GM19452 (cell line): ENCODE measurements around the gene HDAC5.

Source experiments
- ATAC-seq: cut with Tn5 transposase; IDR thresholded peaks from one replicate; pipeline ENCODE4 v1.9.1; 2021; ENCODE audit not compliant: unreplicated experiment

The HDAC5 gene

DNA sequence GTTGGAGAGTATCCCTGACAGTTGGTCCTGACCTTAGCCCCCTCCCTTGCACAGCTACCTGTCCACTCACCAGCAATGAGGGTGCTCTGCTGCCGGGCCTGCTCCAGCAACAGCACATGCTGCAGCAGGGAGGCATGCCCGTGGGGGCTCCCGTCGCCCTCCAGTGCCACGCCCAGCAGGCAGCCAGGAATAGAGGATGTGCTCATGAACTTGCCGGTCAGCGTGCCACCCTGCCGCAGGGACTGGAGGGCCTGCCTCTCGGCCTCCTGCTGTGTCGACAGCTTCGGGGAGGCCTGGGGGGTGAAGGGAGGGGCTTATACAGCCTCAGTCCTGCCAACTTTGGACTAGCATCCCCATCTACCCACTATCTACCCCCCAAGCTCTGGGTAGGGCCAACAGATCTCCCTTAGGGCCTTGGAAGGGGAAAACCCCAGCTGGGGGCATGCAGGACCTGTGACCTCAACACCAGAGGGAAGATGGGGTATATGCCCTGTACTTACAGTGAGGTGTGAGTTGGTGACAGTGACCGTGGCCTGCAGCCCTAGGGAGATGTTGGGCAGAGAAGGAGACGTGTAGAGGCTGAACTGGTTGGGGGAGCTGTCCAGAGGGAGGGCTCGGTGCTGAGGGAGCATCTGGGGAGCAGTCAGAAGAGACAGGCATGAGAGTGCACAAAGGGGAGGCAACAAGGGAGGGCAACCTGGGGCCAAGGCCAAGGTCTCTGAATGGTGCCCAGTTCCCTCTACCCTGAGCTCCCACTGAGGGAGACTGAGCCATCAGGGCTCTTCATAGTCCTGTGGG is 32.0 kb downstream of the HDAC5 start:
- no peak for ATAC-seq

DNA sequence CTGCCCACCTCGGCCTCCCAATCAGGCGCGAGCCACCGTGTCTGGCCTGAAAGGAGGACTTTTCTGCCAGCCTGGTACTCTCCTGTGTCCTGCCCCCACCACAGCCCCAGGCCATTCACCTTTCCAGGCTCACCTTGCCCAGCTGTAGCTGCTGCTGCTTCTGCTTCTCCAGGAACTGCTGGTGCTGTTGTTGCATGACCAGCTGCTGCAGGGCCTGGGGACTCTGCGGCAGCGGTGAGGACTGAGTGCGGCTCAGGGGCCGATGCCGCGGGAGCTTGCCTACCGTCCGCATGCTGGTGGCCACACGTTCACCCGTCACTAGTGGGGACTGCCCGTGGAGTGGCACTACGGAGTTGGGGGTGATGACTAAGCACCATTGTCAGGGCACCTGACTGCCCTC is 35.2 kb downstream of the HDAC5 start:
- ATAC-seq: no peak

DNA sequence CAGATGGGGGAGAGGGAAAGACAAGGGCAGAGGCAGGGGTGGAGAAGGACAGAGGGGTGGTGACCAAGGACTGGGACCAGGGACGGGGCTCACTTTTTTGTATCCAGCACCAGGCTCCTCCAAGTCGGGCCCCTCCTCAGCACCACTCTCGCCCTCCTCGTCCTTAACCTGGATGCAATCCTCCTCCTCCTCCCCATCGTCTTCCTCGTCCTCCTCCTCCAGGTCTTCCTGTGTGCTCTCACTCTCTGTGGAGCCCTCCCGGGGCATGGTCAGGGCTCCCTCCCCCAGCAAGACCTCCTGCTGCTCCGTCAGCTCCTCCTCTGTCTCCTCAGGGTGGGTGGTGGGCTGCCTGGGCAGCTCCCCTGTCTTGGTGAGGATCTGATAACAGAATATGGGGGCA is 36.1 kb downstream of the HDAC5 start:
- ATAC-seq: no peak

DNA sequence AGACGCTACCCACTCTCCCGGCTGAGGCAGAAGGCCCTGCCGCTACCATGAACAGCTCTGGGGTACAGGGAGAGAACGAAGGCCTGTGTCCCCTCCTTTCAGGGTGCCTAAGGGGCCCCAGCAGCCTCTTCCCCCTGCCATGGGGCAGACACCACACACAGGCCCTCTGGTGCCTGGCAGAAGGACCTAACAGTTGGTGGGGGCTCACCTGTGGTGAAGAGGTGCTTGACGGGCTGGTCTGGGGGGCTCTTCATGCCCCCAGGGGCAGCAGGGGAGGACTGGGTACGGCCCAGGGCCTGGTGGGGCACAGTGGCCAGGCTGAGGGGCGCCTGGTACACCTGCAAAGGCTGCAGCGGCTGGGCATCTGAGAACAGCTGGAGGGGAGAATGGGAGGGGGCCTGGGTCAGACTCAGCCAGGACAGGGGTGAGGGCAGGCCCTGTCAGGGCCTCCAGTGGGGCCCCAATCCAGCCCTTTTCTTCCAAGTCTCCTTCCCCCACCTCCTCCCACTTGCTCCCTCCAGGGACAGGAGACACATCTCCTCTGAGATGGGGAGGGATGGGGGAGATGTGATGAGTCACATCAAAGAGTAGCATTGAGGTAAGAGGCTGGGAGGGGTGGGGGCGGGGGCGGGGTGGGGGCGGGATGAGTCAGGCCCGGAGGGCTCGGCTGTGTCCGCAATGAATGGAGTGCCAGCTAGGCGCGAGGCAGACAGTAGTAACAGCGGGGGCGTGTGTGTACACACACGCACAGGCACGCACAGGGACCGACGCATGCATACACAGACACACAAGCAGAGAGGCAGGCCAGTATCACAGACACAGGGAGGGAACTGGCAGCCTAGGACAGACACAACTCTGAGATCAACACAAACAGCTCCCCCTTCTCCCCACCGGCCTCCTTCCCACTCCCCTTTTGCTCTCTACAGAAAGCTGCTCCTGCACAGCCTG is 36.8 kb downstream of the HDAC5 start:
- no peak for ATAC-seq

DNA sequence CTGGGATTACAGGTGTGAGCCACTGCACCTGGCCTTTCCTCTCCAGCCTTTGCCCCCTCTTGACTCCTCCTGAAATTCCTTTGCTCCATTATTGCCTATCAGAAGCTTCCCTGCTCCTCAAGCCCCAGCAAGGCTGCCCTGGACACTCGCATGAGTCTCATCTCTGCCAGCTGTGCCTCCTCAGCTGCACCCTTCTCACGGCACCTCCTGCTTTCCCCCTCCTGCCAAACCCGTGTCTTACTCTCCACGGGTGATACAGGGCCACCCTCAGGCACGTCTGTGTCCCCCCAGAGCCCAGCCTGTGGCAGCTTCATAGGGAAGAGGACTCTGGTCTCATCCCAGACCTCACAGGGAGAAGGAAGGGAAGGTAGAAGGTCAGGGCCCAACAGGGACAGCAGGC is 37.5 kb downstream of the HDAC5 start:
- no peak for ATAC-seq

DNA sequence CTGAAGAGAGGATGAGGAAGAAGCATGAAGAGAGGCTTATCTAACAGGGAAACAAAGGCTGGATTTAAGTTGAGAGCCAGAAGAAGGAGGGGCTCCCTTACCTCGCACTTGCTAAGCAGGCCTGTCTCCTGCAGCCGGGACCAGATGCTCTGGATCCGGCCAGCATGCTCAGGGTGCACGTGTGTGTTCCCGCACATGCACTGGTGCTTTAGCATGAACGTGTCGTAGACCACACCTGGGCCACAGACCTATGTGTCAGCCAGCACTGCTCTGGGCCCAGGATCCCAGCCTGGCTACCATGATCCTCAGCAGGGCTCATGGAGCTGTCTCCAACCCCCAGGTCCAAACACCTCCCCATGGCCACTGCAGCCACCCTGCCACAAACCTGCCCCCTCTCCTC is 38.5 kb downstream of the HDAC5 start:
- no peak for ATAC-seq

DNA sequence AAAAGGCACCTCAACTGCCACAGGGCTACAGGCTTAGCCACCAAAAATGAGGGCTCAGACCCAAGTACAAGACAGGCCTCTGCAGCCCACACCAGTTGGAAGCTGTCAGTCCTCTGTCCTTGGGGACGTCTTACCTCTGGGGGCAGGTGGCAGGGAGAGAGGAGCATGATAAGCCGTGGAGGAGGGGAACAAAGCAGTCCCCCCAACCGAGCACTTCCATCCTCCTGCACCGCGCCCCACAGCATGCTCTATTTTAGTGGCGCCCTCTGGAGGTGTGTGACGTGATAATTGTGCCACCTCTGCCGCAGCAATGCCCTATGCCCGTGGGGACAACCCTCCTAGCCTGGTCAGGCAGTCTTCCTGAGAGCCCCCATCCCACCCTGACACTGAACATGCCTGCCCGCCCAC is 39.3 kb downstream of the HDAC5 start:
- no peak for ATAC-seq

DNA sequence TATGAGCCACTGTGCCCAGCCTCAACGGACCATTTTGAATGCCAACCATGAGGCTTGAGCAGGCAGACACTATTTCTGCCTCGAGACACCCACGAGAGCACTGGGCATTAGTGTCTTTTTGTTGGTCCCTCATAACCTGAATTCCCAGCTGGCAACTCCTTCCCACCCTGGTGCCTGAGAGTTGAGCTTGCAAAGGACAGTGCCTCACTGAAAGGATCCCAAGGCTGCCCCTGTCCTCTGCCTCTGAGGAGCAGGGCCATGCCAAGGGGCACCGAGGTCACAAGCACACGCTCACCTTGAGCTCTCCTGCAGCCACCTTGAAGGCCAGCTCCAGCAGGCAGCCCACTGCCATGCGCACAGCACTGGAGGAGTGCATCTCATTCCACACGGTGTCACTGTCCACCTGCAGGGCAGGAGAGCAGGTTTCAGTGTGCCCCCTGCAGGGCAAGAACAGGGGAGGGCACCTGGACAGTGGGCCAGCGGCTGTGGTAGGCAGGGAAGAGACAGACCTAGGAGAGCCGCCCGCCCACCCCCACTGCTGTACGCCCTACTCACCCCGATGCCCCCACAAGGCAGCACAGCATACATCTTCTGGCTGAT is 40.1 kb downstream of the HDAC5 start:
- no peak for ATAC-seq

DNA sequence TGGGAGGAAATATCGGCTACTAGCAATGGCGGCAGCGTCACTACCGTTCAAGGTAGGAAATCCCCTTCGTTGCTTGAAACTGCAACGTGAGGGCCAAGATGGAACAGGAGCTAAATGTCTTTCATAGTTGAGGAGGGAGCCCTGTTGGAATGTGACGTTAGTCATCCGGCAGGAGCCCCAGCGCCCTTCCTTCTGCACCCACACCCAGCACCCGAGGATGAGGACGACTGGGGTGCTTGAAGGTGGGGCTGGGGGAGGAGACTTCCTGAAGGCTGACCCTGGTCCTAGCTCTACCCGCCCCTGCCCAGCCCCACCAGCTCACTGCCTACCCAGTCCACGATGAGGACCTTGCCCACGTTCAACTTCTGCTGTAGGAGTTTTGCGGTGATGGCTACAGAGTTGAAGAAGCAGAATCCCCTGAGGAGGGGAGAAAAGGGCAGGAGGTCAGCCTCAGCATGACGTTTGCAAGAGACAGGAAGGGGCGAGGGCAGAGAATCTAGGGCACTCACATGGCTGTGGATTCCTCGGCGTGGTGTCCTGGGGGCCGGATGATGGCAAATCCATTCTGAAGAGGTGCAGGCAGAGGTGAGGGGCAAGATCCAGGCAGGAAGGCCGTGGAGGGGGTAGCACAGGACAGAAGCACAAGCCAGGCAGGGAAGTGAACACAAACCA is 41.0 kb downstream of the HDAC5 start:
- ATAC-seq: no peak

DNA sequence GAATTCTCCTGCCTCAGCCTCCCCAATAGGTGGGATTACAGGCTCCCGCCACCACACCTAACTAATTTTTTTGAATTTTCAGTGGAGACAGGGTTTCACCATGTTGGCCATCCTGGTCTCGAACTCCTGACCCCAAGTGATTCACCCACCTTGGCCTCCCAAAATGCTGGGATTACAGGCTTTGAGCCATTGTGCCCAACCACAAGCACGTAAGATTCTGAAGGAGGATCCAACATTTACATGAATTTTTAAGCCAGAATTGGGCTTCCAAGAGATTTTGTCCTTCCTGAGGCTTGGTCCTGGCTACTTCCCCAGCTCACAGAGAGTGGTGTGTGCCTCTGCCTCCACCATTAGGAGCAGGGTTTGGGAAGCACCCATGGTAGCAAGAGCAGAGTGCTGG is 41.8 kb downstream of the HDAC5 start:
- no peak for ATAC-seq

DNA sequence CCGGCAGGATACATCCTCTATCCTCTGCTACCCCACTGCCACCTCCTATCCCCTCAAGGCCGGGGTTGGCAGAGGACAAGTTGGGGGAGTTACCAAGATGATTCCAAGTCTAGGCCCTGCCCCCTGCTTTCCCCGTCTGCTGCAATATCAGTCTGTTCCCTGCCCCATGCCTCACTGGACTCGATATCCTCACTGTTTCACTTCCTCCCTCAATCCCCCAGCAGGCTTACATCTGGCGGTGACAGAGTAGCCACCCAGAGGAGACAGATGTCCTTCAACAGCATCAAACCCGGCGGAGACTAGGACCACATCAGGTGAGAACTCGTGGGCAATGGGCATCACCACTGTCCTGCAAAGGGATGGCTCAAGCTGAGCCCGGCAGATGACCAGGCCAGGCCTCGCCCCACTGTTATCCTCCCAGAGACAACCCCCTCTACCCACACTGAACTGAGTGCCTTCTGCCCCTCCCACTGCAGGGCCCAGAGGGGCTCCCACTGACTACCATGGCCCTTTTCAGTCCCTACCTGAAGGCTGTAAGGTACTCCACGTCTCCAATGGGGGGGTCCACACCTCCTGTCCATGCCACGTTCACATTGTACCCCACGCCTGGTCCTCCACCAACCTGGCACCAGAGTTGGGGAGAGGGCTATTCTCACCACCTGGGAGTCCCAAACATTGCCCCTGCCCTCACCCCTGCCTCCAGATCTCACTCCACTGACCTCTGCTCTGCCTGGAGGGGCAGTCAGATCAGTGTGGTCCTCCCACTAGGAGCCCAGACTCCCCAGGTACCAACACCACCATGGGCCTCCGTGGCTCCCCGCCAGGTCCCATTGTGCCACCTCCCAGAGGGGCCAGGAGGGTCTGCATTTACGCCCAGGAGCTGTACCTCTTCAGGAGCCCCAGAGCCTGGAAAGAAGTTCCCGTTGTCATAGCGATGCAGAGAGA is 43.3 kb downstream of the HDAC5 start:
- no peak for ATAC-seq

DNA sequence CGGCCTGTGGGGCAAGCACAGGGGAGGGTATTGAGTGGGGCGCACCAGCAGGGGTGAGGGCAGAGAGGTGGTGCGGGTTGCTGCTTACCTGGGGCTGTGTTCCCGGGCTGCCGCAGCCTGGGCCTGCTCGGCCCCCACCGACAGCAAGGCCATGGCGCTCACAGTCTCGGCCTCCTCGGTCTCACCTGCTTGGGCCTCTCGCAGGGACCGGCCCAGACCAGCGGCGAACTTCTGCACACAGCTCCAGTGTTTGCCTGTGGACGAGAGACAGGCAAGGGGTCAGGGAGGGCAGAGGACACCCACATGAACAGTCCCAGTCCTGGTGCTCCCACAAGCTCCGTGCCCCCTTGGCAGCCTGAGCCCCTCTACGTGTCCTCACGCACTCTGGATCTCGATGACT is 45.0 kb downstream of the HDAC5 start:
- no peak for ATAC-seq

DNA sequence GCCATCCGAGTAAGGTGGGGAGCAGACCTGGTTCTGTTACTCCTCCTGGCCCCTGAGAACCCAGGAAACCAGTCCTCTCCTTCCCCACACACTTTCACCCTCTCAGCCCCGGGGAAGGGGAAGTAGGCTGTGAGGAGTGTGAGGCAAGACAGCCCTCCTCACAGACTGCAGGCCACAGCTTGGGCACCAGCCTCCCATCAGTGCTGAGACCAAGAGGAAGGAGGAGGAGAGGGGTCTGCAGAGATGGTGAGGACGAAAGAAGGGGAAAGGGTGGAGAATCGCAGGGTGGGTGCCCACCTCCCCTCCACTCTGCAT is 45.9 kb downstream of the HDAC5 start:
- no peak for ATAC-seq

DNA sequence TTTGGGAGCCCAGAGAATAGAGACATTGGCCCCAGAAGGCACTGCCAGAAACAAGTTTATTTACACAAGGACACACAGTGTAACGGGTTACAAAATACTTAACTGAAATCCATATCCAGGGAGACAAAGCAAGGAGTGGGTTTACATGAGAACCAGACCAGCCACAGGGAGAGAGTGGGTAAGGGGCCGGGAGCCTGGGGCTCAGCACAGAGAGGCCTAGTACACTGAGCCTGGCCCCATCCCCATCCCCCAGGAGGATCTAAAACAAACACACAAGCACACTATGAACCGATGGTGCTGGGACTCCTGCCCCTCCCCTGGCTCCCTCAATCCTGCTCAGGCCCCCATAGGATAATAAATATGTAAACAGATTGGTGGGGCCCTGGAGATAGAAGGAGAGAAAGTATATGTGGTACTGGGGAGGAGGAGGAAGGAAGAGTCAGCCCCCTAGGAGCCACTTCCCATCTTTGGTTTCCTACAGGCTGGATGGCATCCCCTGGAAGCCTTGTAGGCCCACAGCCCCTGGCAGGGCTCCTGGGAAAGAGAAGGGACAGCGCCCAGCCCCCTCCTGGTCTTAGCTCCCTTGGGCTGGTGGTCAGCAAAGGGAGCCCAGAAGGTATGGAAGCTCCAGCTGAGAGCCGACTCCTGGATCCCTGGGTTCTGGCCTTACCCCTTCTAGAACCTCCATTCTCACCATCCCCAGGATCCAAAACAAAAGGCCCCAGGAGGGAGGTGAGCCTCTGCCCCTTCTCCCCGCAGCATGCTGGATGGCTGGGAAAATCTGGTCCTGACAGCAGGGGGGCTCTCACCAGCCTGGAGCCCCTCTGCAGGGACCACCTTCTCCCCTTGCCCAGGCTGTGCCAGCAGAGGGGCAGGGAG is 46.5 kb downstream of the HDAC5 start:
- no peak for ATAC-seq

DNA sequence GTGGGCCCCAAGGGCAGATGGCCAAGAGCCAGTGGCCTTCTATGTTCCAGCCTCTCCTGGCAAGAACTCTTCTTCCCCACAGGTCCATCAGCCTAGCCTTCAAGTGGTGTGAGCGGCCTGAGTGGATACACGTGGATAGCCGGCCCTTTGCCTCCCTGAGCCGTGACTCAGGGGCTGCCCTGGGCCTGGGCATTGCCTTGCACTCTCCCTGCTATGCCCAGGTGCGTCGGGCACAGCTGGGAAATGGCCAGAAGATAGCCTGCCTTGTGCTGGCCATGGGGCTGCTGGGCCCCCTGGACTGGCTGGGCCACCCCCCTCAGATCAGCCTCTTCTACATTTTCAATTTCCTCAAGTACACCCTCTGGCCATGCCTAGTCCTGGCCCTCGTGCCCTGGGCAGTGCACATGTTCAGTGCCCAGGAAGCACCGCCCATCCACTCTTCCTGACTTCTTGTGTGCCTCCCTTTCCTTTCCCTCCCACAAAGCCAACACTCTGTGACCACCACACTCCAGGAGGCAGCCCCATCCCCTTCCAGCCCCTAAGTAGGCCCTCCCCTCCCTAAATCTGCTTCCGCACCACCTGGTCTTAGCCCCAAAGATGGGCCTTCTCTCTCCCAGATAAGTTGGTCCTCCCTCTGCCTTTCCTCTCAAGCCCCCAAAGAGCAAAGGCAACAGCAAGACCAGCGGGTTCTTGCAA is 47.7 kb downstream of the HDAC5 start:
- ATAC-seq: no peak

DNA sequence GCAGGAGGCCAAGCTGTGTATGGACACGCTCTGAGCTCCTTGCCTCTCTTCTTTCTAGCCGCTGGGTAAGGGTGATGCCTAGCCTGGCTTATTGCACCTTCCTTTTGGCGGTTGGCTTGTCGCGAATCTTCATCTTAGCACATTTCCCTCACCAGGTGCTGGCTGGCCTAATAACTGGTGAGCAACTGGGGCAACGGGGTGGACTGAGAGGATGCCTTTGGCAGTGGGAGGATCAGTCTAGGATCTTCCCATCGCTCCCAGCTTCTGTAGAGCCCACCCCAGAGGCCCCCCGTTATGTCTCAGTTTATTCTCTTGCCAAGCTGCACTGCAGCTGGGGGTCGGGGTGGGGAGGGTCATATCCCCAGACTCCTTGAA is 48.5 kb downstream of the HDAC5 start:
- ATAC-seq: no peak

DNA sequence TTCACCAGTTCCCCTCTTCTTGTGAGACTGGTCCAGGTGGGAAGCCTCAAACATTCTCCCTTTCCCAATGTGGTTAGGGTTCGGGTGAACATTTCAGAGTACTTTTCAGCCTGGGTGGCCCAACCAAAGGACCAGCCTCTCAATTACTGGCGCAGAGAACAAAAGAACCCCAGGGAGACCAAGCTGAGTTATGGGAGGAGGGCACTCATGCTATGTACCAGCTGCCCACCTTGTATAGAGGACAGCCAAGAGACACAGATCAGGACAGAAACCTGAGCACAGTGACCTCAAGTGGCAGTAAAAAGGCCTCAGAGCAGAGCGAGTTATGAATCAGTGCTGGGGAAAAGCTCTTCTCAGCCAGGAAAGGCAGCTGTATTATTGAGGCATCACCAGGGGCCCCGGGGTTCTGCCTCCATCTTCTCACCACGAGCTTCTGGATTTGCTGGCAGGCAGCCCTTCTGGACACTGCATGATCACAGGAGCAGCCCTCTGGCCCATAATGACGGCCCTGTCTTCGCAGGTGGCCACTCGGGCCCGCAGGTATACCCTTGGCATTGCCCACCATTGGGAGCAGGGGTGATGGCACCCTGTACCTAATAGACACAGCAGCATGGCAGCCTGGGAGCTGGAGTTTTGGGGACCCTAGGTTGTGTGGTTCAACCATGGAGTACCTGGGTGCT is 49.1 kb downstream of the HDAC5 start:
- no peak for ATAC-seq

DNA sequence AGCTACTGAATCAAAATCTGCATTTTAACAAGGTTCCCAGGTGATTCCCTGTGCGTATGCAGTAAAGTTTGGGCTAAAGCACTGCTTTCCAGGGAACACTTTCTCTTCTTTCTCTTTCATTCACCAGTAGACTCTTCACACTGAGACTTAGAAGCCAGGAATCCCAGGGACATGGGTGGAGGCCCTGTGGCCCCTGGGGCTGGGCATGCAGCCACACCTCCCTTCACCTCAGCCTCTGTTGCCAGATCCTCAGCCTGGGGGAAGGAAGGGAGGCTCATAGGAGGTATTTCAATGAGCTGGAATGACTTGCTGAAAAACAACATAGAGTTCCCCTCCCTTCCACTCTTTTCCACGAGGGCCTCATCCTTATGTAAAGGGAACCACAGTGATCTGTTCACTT is 51.7 kb downstream of the HDAC5 start:
- no peak for ATAC-seq
